K562 (cell line): ENCODE results near the gene FOXRED2. TPM values are rescaled to one million over a fixed set of nuclear protein-coding genes. Genes with fewer than 3 reads are reported as not detected.

Experiments used
- ARID1B ChIP-seq: fragments of 450-650 bp; IDR thresholded peaks from 2 replicates; pipeline ENCODE4 v1.6.1; 2016; ENCODE audit warnings: antibody characterized with exemption, mild to moderate bottlenecking, inconsistent platforms
- BMI1 ChIP-seq: fragments of 150-350 bp; IDR thresholded peaks from 2 replicates; pipeline ENCODE4 v1.6.1; 2014; ENCODE audit warnings: low read length
- CBFA2T2 ChIP-seq: fragments of 450-650 bp; conservative IDR thresholded peaks from 2 replicates; pipeline ENCODE4 v1.6.1; 2017; ENCODE audit warnings: mild to moderate bottlenecking
- E2F4 ChIP-seq: sonication (generic); formaldehyde crosslinking; IDR thresholded peaks from 2 replicates; pipeline ENCODE4 v1.8.0; 2022; ENCODE audit warnings: mild to moderate bottlenecking, low read depth, missing genetic modification reagents
- FOXJ2 ChIP-seq: fragments of 200-800 bp; sonication (Bioruptor generic); IDR thresholded peaks from 2 replicates; pipeline ENCODE4 v1.6.1; 2016; ENCODE audit warnings: missing genetic modification characterization, missing compliant biosample characterization
- FOXJ3 ChIP-seq: sonication (generic); formaldehyde crosslinking; IDR thresholded peaks from 2 replicates; pipeline ENCODE4 v1.4.0; 2020; ENCODE audit warnings: mild to moderate bottlenecking, missing genetic modification reagents
- GABPB2 ChIP-seq: fragments of 250-450 bp; sonication (Bioruptor Pico); conservative IDR thresholded peaks from 2 replicates; pipeline ENCODE4 v1.5.1; 2021; ENCODE audit warnings: mild to moderate bottlenecking
- HEY1 ChIP-seq: fragments of 250-450 bp; sonication (Bioruptor Pico); IDR thresholded peaks from 2 replicates; pipeline ENCODE4 v1.5.0; 2020; ENCODE audit warnings: mild to moderate bottlenecking, moderate library complexity, borderline replicate concordance
- JUN ChIP-seq, 2 experiments: sonication (generic) in 1 of 2; formaldehyde crosslinking in 1 of 2; IDR thresholded peaks; 2 replicates each; pipeline versions ENCODE4 v1.6.1 to v1.8.0; 2012 to 2022; ENCODE audit warnings: borderline replicate concordance in 2 of 2, mild to moderate bottlenecking in 2 of 2, improper control_type of control experiment in 1 of 2, low read depth in 1 of 2, low read length in 1 of 2, missing genetic modification reagents in 1 of 2
- MCM3 ChIP-seq: fragments of 450-650 bp; IDR thresholded peaks from 2 replicates; pipeline ENCODE4 v1.6.1; 2016
- NFATC3 ChIP-seq: fragments of 450-650 bp; IDR thresholded peaks from 2 replicates; pipeline ENCODE4 v1.6.1; 2017; ENCODE audit warnings: mild to moderate bottlenecking
- NFE2L1 ChIP-seq: fragments of 450-650 bp; IDR thresholded peaks from 2 replicates; pipeline ENCODE4 v1.6.1; 2016; ENCODE audit warnings: missing genetic modification characterization, low read depth, mild to moderate bottlenecking, missing compliant biosample characterization, moderate library complexity, borderline replicate concordance
- PCBP1 ChIP-seq: fragments of 200-400 bp; formaldehyde crosslinking; IDR thresholded peaks from 2 replicates; pipeline ENCODE4 v1.6.1; 2018; ENCODE audit warnings: mild to moderate bottlenecking, low read depth, low read length; ENCODE audit not compliant: poor library complexity, severe bottlenecking
- RNF219 ChIP-seq: fragments of 250-450 bp; sonication (Bioruptor Pico); IDR thresholded peaks from 2 replicates; pipeline ENCODE4 v1.5.0; 2022; ENCODE audit warnings: mild to moderate bottlenecking
- SIN3B ChIP-seq: fragments of 450-650 bp; IDR thresholded peaks from 2 replicates; pipeline ENCODE4 v1.6.1; 2017; ENCODE audit warnings: low read depth, mild to moderate bottlenecking, moderate library complexity
- SOX6 ChIP-seq: fragments of 450-650 bp; IDR thresholded peaks from 2 replicates; pipeline ENCODE4 v1.6.1; 2014; ENCODE audit warnings: mild to moderate bottlenecking
- SRSF9 ChIP-seq: fragments of 200-400 bp; formaldehyde crosslinking; IDR thresholded peaks from 2 replicates; pipeline ENCODE4 v1.6.1; 2017; ENCODE audit warnings: low read depth, low read length, borderline replicate concordance
- STAT5B ChIP-seq: fragments of 250-450 bp; sonication (Bioruptor Pico); IDR thresholded peaks from 2 replicates; pipeline ENCODE4 v1.8.0; 2021; ENCODE audit warnings: mild to moderate bottlenecking, inconsistent platforms
- TCFL5 ChIP-seq: fragments of 250-450 bp; sonication (Bioruptor Pico); conservative IDR thresholded peaks from 2 replicates; pipeline ENCODE4 v1.6.1; 2021; ENCODE audit warnings: mild to moderate bottlenecking, moderate library complexity, matching md5 sums
- ZBTB7A ChIP-seq: IDR thresholded peaks from 2 replicates; pipeline ENCODE4 v1.6.1; 2011; ENCODE audit warnings: low read depth, mild to moderate bottlenecking, low read length, moderate library complexity, borderline replicate concordance; ENCODE audit not compliant: control insufficient read depth
- ZKSCAN1 ChIP-seq: fragments of 150-350 bp; IDR thresholded peaks from 2 replicates; pipeline ENCODE4 v1.6.1; 2016; ENCODE audit warnings: low read depth, low read length
- ZNF224 ChIP-seq: sonication (generic); formaldehyde crosslinking; IDR thresholded peaks from 2 replicates; pipeline ENCODE4 v1.8.0; 2022; ENCODE audit warnings: mild to moderate bottlenecking, missing genetic modification reagents
- ZNF239 ChIP-seq: fragments of 250-450 bp; sonication (Bioruptor Pico); IDR thresholded peaks from 2 replicates; pipeline ENCODE4 v1.4.0; 2020; ENCODE audit warnings: mild to moderate bottlenecking
- ZNF24 ChIP-seq: fragments of 450-650 bp; IDR thresholded peaks from 2 replicates; pipeline ENCODE4 v1.6.1; 2016
- ZNF764 ChIP-seq: fragments of 250-450 bp; sonication (Bioruptor Pico); IDR thresholded peaks from 2 replicates; pipeline ENCODE4 v1.4.0; 2020; ENCODE audit warnings: low read depth, mild to moderate bottlenecking, moderate library complexity
- ZNF766 ChIP-seq: fragments of 200-800 bp; sonication (Bioruptor generic); conservative IDR thresholded peaks from 2 replicates; pipeline ENCODE4 v1.6.1; 2016; ENCODE audit warnings: missing genetic modification characterization, missing compliant biosample characterization
- polyA plus RNA-seq, 8 experiments: library from polyadenylated mRNA; depleted of rRNA in 4 of 8; stranded (reverse) in 5 of 8; unstranded in 3 of 8; fragments of >200 nt; fragmentation: Nextera tagmentation in 2 of 8; fragmentation: Illumina TruSeq in 1 of 8; extraction: Ambion mirVana in 2 of 8; extraction: Trizol in 1 of 8; gene quantifications; 2 replicates each; pipeline versions ENCODE4 v1.2.1 to v1.2.3, GENCODE V29; 2011 to 2014; ENCODE audit warnings: inconsistent platforms in 1 of 8, missing spikeins in 1 of 8
- total RNA-seq, 7 experiments: library from RNA; depleted of rRNA in 6 of 7; stranded (reverse); fragments of >200 nt in 6 of 7; fragmentation: Illumina TruSeq in 2 of 7; extraction: Trizol in 2 of 7; gene quantifications; 2 replicates each; pipeline versions ENCODE4 v1.2.1 to v1.2.3, GENCODE V29; 2011 to 2021; ENCODE audit warnings: low replicate concordance in 1 of 7

Gene FOXRED2
- total and polyA plus RNA-seq, 9 of the 15 experiments (the other 6 are each of a cell fraction or from before 2014, with no cell fraction given), result 2.8 to 48.4 (median 7.8) TPM

- TF ChIP-seq MCM3, result no peak
- TF ChIP-seq HEY1 (CRISPR knock-in tag), result no peak
- TF ChIP-seq FOXJ3, result no peak
- peak; percentile 49; the same call in 1 of the 2 replicates for TF ChIP-seq SIN3B
- TF ChIP-seq NFE2L1 (tag), result no peak
- no peak for TF ChIP-seq NFATC3
- no peak for TF ChIP-seq ZNF764
- TF ChIP-seq TCFL5 (CRISPR knock-in tag), result no peak
- no peak for TF ChIP-seq STAT5B (CRISPR knock-in tag)
- TF ChIP-seq GABPB2, result no peak
- no peak; the same call in 1 of the 2 replicates for TF ChIP-seq JUN (IDR thresholded peaks at IDR 0.05; ENCODE audit: borderline replicate concordance, low read depth, low read length)
- TF ChIP-seq JUN (CRISPR knock-in tag; IDR thresholded peaks at IDR 0.05; ENCODE audit: borderline replicate concordance), result peak; percentile 73; the same call in 1 of the 2 replicates
- TF ChIP-seq BMI1, result no peak
- TF ChIP-seq E2F4 (CRISPR knock-in tag), result peak; percentile 27; the same call in 1 of the 2 replicates
- no peak for TF ChIP-seq SRSF9
- 0 out of 2 replicates have a peak, but pooled peaks have one; percentile 34 for TF ChIP-seq SOX6
- no peak for TF ChIP-seq ZNF239 (CRISPR knock-in tag)
- peak; percentile 48 for TF ChIP-seq CBFA2T2
- TF ChIP-seq ZNF766 (CRISPR knock-in tag), result no peak
- peak; percentile 72 for TF ChIP-seq ZBTB7A
- TF ChIP-seq PCBP1, result peak; percentile 40
- TF ChIP-seq ZNF24, result no peak
- no peak for TF ChIP-seq ZNF224
- TF ChIP-seq ARID1B, result peak; percentile 22; the same call in 1 of the 2 replicates
- no peak for TF ChIP-seq FOXJ2 (tag)
- TF ChIP-seq RNF219 (CRISPR knock-in tag), result no peak
- no peak for TF ChIP-seq ZKSCAN1
Measured at GRCh38 chr22:36506637-36507517, at the start of gene FOXRED2 (continued).
